Endothelial cell of umbilical vein (primary cell): ENCODE measurements around the gene NADK. TPM values are rescaled to one million over a fixed set of nuclear protein-coding genes. Genes with fewer than 3 reads are reported as not detected.
"Not testable (repeated sequence)": the region's sequence is repeated elsewhere in the genome, so short reads cannot be mapped to it uniquely, and the experiment has no call there.

Source experiments
- BruUV-seq: library from RNA; stranded (reverse); fragments of 400-500 nt; replicated peaks from 2 replicates; lab custom pipeline; 2021; lab: Mats Ljungman, UMichigan
- CTCF ChIA-PET: fragments of 300-600, 350-600 bp; sonication (Branson Sonifier 250); formaldehyde crosslinking; loops from one replicate; lab custom pipeline; 2021; ENCODE audit warnings: antibody characterized with exemption, inconsistent platforms; lab: Charles Lee
- POLR2A ChIA-PET: fragments of 300-600, 350-600 bp; sonication (Branson Sonifier 250); formaldehyde crosslinking; loops from one replicate; lab custom pipeline; 2021; ENCODE audit warnings: antibody characterized with exemption, inconsistent platforms; lab: Charles Lee
- DNase-seq: peaks from one replicate; pipeline ENCODE4 v3.0.0-alpha.2; 2011; ENCODE audit warnings: low read depth, low spot score
- FAIRE-seq: peaks from 2 replicates; lab custom pipeline; 2011; peaks lifted over from hg19 to GRCh38; lab: Jason Lieb, UNC
- H2AFZ ChIP-seq: 2 replicates; pipeline ENCODE4 v1.6.0; 2012; ENCODE audit warnings: low read depth, low read length, control low read depth, inconsistent platforms
- H3K27ac ChIP-seq: 2 replicates; pipeline ENCODE4 v1.5.1; 2011; ENCODE audit warnings: low read depth, mild to moderate bottlenecking, control low read depth, low read length, moderate library complexity; ENCODE audit not compliant: insufficient read depth
- H3K27me3 ChIP-seq, 2 experiments: 2 replicates each; pipeline versions ENCODE4 v1.6.0 to v1.6.1; 2011; ENCODE audit warnings: low read length in 2 of 2, mixed read lengths in 1 of 2; ENCODE audit not compliant: control insufficient read depth in 2 of 2, insufficient read depth in 2 of 2
- H3K36me3 ChIP-seq, 2 experiments: 2 replicates in 1 of 2; 3 replicates in 1 of 2; pipeline ENCODE4 v1.5.1; 2011; ENCODE audit warnings: low read length in 2 of 2, mild to moderate bottlenecking in 1 of 2, moderate library complexity in 1 of 2; ENCODE audit not compliant: control insufficient read depth in 2 of 2, insufficient read depth in 2 of 2; ENCODE audit errors: extremely low read depth in 1 of 2
- H3K4me1 ChIP-seq: 3 replicates; pipeline ENCODE4 v1.5.1; 2011; ENCODE audit warnings: mild to moderate bottlenecking, low read length; ENCODE audit not compliant: control insufficient read depth, insufficient read depth; ENCODE audit errors: extremely low read depth
- H3K4me2 ChIP-seq: 2 replicates; pipeline ENCODE4 v1.6.1; 2011; ENCODE audit warnings: low read length, control low read depth, mixed read lengths; ENCODE audit not compliant: insufficient read depth
- H3K4me3 ChIP-seq, 3 experiments: fragments of 200-600 bp in 1 of 3; sonication (generic), shearing (Covaris generic) in 1 of 3; replicated peaks in 1 of 3; 2 replicates each; pipeline ENCODE4 v1.5.1; 2011 to 2016; ENCODE audit warnings: control low read depth in 3 of 3, low read length in 3 of 3, mild to moderate bottlenecking in 2 of 3, inconsistent platforms in 1 of 3, low read depth in 1 of 3, moderate library complexity in 1 of 3; ENCODE audit not compliant: insufficient read depth in 1 of 3
- H3K79me2 ChIP-seq: 2 replicates; pipeline ENCODE4 v1.6.0; 2012; ENCODE audit warnings: low read length, inconsistent platforms; ENCODE audit not compliant: control insufficient read depth, insufficient read depth
- H3K9ac ChIP-seq: replicated peaks from 2 replicates; pipeline ENCODE3; 2011; ENCODE audit warnings: low read length, control low read depth; ENCODE audit not compliant: insufficient read depth; ENCODE audit errors: extremely low read depth
- H3K9me1 ChIP-seq: replicated peaks from 3 replicates; pipeline ENCODE4 v1.6.0; 2011; ENCODE audit warnings: mild to moderate bottlenecking, low read length; ENCODE audit not compliant: control insufficient read depth, insufficient read depth; ENCODE audit errors: extremely low read depth
- H3K9me3 ChIP-seq: replicated peaks from 2 replicates; pipeline ENCODE4 v1.5.1; 2012; ENCODE audit warnings: low read length, inconsistent platforms; ENCODE audit not compliant: control insufficient read depth, insufficient read depth
- H4K20me1 ChIP-seq: replicated peaks from 2 replicates; pipeline ENCODE3; 2011; ENCODE audit warnings: mild to moderate bottlenecking, low read length; ENCODE audit not compliant: control insufficient read depth, insufficient read depth; ENCODE audit errors: extremely low read depth
- CTCF ChIP-seq, 2 donors: IDR thresholded peaks; 1 replicate in 1 of 2; 2 replicates in 1 of 2; pipeline ENCODE4 v1.5.1; 2011; ENCODE audit warnings: low read length in 2 of 2, mild to moderate bottlenecking in 2 of 2, moderate library complexity in 2 of 2, control low read depth in 1 of 2, inconsistent platforms in 1 of 2, low read depth in 1 of 2; ENCODE audit not compliant: insufficient read depth in 1 of 2; ENCODE audit errors: extremely low read depth in 1 of 2
- JUN ChIP-seq: IDR thresholded peaks from 2 replicates; pipeline ENCODE4 v1.6.1; 2011; ENCODE audit warnings: borderline replicate concordance, low read depth; ENCODE audit not compliant: insufficient read length, insufficient read depth
- POLR2A ChIP-seq: IDR thresholded peaks from 2 replicates; pipeline ENCODE4 v1.6.1; 2012; ENCODE audit warnings: low read depth, mild to moderate bottlenecking, control low read depth, low read length
- POLR2AphosphoS5 ChIP-seq: IDR thresholded peaks from 2 replicates; pipeline ENCODE4 v1.6.1; 2012; ENCODE audit warnings: low read depth, mild to moderate bottlenecking, control low read depth, low read length, moderate library complexity; ENCODE audit not compliant: insufficient read depth
- dilution Hi-C: fragments of 300-500 bp; cut with MboI; formaldehyde crosslinking; loops from one replicate; pipeline ENCODE4 v1.15.0; 2019; ENCODE audit warnings: low sequenced_read_pairs; ENCODE audit not compliant: extremely low pct_ligation_motif_present
- intact Hi-C: fragments of 100-400 bp; cut with micrococcal nuclease; formaldehyde crosslinking; loops from one replicate; pipeline ENCODE4 v1.10.0; 2022
- polyA plus RNA-seq, 4 experiments: library from polyadenylated mRNA; depleted of rRNA in 3 of 4; stranded (reverse) in 3 of 4; unstranded in 1 of 4; fragments of >200 nt; gene quantifications; 2 replicates each; pipeline versions ENCODE4 v1.2.1 to v1.2.3, GENCODE V29; 2011 to 2012; ENCODE audit warnings: missing spikeins in 1 of 4
- total RNA-seq: library from RNA; stranded (reverse); gene quantifications from 2 replicates; pipeline ENCODE4 v1.2.3, GENCODE V29; 2021

NADK gene
- total and polyA plus RNA-seq, 2 donors (not counting 3 experiments of a cell fraction or from before 2014, with no cell fraction given), result 68.5 to 88.8 TPM

- H3K27ac ChIP-seq, result peak within 1 kb of the TSS; percentile 60
- H3K4me1 ChIP-seq, H3K9me1 ChIP-seq, H2AFZ ChIP-seq, POLR2A ChIA-PET, H4K20me1 ChIP-seq, H3K79me2 ChIP-seq, H3K27me3 ChIP-seq, H3K4me2 ChIP-seq, dilution Hi-C loops, H3K9me3 ChIP-seq, BruUV-seq: not testable (repeated sequence)
- DNase-seq (peak; percentile 100), FAIRE-seq (peak; percentile 97)
- CTCF ChIA-PET, result interaction anchor here (1.0 kb wide), 1 partner anchor 182 kb away, joined by 7 read pairs; no protein-coding TSS in a partner anchor
- TF ChIP-seq CTCF (IDR thresholded peaks at IDR 0.05; ENCODE audit: extremely low read depth in 1 of 2, insufficient read depth in 1 of 2, low read depth in 1 of 2, low read length in 2 of 2) (peak in 1 of 2 donors; percentile 39), JUN (peak; percentile 71), POLR2A (peak; percentile 51), POLR2AphosphoS5 (peak; percentile 85)
- peaks cover 0 to 12% of the 10 kb centered on the region in 2 experiments for H3K36me3 ChIP-seq
- intact Hi-C loops, result loop anchor here (5.0 kb wide), 1 partner anchor 67 kb away; the partner anchor contains the start of gene CDK11B
- H3K9ac ChIP-seq, result peak within 1 kb of the TSS; percentile 73
- peak within 1 kb of the TSS; percentile 36 to 67 (median 61) for H3K4me3 ChIP-seq
Measured at GRCh38 chr1:1724035-1724864, 54.0 kb downstream of the NADK start, which contains the start of gene CDK11A. Gene CDK11A (minus strand): TSS chr1:1724357. CDS start chr1:1722818, 1,539 bp downstream.
